ENCODE data around the gene FICD.

The FICD gene

DNA sequence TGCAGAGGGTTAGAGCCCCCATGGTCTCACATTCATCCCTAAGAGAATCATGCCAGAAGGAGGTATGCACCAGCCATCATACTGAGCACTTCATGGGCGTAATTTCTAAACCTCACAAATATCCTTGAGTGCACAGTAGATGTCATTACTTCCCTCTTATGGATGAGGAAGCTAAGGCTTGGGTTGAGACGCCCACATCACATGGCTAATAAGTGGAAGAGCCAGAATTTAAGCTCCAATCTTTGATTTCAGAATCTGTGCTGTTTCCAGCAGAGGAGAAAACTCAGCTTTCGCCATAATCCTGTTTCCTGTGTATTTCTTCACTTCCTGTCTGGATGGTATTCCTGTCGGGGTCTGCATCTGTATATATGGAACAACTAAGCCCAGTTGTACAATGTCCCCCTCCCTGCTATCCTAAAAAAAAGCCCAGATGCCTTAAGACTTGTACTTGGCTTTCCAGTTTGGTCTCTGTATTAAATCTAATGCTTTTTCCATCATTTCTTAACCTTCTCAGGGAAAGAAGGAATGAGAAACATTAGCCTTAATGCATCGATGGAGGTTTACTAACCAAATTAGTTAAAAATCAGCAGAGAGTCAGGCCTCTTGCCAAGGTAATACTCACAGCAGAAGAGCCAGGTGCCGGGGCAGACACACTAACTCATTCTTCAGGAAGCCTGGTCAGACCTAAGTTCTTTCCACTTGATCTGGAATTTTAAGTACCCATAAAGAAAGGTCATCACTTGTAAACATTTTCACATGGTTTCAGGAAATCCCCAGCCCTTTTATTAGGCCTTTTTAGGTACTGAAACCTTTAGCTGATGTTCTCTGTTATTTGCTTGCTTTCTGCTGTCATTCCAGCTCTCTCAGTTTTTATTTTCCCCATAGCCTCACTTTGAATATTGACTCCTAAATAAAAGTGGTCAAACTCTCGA lies 52.6 kb downstream of the FICD start:
- no peak for DNase-seq

DNA sequence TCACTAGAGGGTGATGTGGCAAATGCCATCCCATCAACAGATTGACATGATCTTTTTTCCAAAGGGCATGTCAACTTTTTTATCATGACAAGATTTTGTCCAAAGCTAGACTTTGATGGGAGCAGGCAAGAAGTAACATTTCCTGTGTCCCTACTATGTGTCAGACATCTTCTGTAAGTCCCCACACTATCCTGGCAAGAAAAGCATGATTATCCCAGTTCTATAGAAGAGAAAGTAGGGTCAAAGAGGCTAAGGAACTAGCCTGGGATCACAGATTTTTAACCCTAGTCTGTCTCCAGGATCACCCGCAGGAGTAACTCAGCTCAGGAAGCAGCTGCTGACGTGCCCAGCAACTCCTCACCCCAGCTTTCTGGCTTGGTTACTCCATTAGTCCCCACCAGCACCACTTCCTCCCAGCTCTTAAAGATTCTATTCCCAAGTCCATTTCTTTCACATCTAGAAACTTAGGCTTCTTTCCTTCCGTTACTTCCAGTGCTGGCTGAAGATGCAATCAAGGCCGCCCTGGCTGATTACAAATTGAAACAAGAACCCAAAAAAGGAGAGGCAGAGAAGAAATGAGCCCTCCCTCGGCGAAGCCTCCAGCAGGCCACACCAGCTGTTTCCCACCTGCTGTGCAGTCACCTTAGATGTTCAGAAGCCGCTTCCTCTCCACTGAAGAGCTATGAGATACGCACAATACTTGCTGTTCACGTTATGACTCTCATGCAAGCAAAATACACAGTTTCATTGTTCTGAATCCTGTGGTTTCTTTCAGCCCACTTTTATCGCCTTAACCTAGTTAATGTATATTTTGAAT lies 53.5 kb downstream of the FICD start:
- DNase-seq, result peak; percentile 66 to 67

Data from stimulated activated CD4-positive, alpha-beta T cell treated with anti-CD3 and anti-CD28 coated beads, Interleukin-2, amount 100 ng/mL, for 24 hours (primary cell).